Fibroblast of villous mesenchyme (primary cell): ENCODE results near the gene ERICH2. TPM values are rescaled to one million over a fixed set of nuclear protein-coding genes. Genes with fewer than 3 reads are reported as not detected.

Source experiments
- DNase-seq: peaks from one replicate; pipeline ENCODE4 v3.0.0-alpha.2; 2010; ENCODE audit warnings: low read depth
- H3K4me3 ChIP-seq: 2 replicates; pipeline ENCODE4 v1.5.1; 2011; ENCODE audit warnings: low read depth, mild to moderate bottlenecking, low read length
- CTCF ChIP-seq: IDR thresholded peaks from 2 replicates; pipeline ENCODE4 v1.5.1; 2012; ENCODE audit warnings: low read depth, mild to moderate bottlenecking, low read length; ENCODE audit not compliant: insufficient read depth
- total RNA-seq: library from RNA; depleted of rRNA; stranded (reverse); fragments of >200 nt; gene quantifications from 2 replicates; pipeline ENCODE4 v1.2.3, GENCODE V29; 2012

ERICH2 gene
- total RNA-seq, 1 donor: not detected

GRCh38 chr2:170774074-170774473 lies 3.9 kb downstream of the ERICH2 start:
- no peak overlapping the region for H3K4me3 ChIP-seq
- no peak for TF ChIP-seq CTCF
- no peak for DNase-seq

GRCh38 chr2:170778900-170779299 lies 8.7 kb downstream of the ERICH2 start:
- no peak for TF ChIP-seq CTCF
- DNase-seq: no peak
- H3K4me3 ChIP-seq: no peak overlapping the region

GRCh38 chr2:170779304-170779703 lies 9.1 kb downstream of the ERICH2 start:
- TF ChIP-seq CTCF: no peak
- no peak overlapping the region for H3K4me3 ChIP-seq
- DNase-seq: no peak

GRCh38 chr2:170782673-170783072 lies 12.5 kb downstream of the ERICH2 start:
- no peak overlapping the region for H3K4me3 ChIP-seq
- DNase-seq: no peak
- no peak for TF ChIP-seq CTCF

- no peak for DNase-seq
- no peak for TF ChIP-seq CTCF
- H3K4me3 ChIP-seq: no peak overlapping the region
Observed at GRCh38 chr2:170783549-170783948, 13.4 kb downstream of the ERICH2 start.

GRCh38 chr2:170798996-170799395 lies 28.8 kb downstream of the ERICH2 start:
- TF ChIP-seq CTCF: no peak
- H3K4me3 ChIP-seq: no peak overlapping the region
- DNase-seq: no peak

GRCh38 chr2:170806548-170806947 lies 36.4 kb downstream of the ERICH2 start:
- no peak overlapping the region for H3K4me3 ChIP-seq
- no peak for DNase-seq
- TF ChIP-seq CTCF: no peak
